ENCODE data around the gene SIMC1. TPM values are rescaled to one million over a fixed set of nuclear protein-coding genes. Genes with fewer than 3 reads are reported as not detected.
"Not testable (repeated sequence)": the region's sequence is repeated elsewhere in the genome, so short reads cannot be mapped to it uniquely, and the experiment has no call there.

The SIMC1 gene
- total RNA-seq, 1 experiment from 2014 or later: 17.7 TPM

- Histone ChIP-seq H3K27me3 (ENCODE audit: insufficient read depth, low read length) (no peaks in the 10 kb centered on the region; the same call in 1 of the 2 replicates), H4K8ac (replicated peaks; ENCODE audit: insufficient read length, low read depth, low read length) (no peak overlapping the region), H3K56ac (ENCODE audit: insufficient read length, low read depth, low read length) (no peak overlapping the region), H3K23me2 (ENCODE audit: insufficient read length, low read depth, low read length, poor library complexity, severe bottlenecking) (no peaks in the 10 kb centered on the region), H3K9ac (ENCODE audit: extremely low read depth, insufficient read length, low read length) (no peak overlapping the region), H3K18ac (ENCODE audit: insufficient read length, low read depth, low read length) (no peak overlapping the region), H2BK120ac (ENCODE audit: low read depth, low read length, poor library complexity, severe bottlenecking) (no peak overlapping the region), H2AK5ac (ENCODE audit: insufficient read length, low read length) (no peak overlapping the region), H3K4ac (ENCODE audit: low read depth, low read length) (no peak overlapping the region), H3K9me3 (ENCODE audit: control insufficient read depth, low read depth, low read length) (no peaks in the 10 kb centered on the region), H4K20me1 (ENCODE audit: control insufficient read depth, insufficient read depth, insufficient read length) (no peaks in the 10 kb centered on the region), H2BK12ac (ENCODE audit: insufficient read length, low read depth, low read length) (no peak overlapping the region), H2BK20ac (ENCODE audit: low read depth, low read length, poor library complexity, severe bottlenecking) (no peak overlapping the region), H4K5ac (ENCODE audit: insufficient read length, low read depth, low read length) (no peak overlapping the region), H3K79me1 (ENCODE audit: insufficient read depth, low read depth, low read length, poor library complexity, severe bottlenecking) (no peaks in the 10 kb centered on the region), H2AFZ (ENCODE audit: low read length) (no peak overlapping the region), H3K4me1 (ENCODE audit: insufficient read depth, low read length) (no peaks in the 10 kb centered on the region), H3K14ac (ENCODE audit: insufficient read depth, low read length) (no peak overlapping the region), H3T11ph (ENCODE audit: low read length) (no peak overlapping the region), H3K23ac (ENCODE audit: insufficient read length, low read depth, low read length) (no peak overlapping the region), H3K79me2 (ENCODE audit: insufficient read depth, low read length) (no peaks in the 10 kb centered on the region), H4K91ac (ENCODE audit: insufficient read length, low read depth, low read length) (no peak overlapping the region), H2BK15ac (ENCODE audit: low read depth, low read length) (no peak overlapping the region), H3K27ac (ENCODE audit: insufficient read length, low read depth, low read length) (no peak overlapping the region), H3K4me2 (ENCODE audit: insufficient read depth, insufficient read length, low read length) (no peak overlapping the region), H2BK5ac (ENCODE audit: insufficient read length, low read length) (no peak overlapping the region)
- Mint-ChIP-seq H3K4me3 (no peak overlapping the region), H3K9me3 (no peaks in the 10 kb centered on the region), H3K27me3 (ENCODE audit: low read depth) (peaks cover 60% of the 10 kb centered on the region), H3K27ac (no peak overlapping the region), H3K4me1 (peaks cover 2 to 6% of the 10 kb centered on the region in 2 experiments; a peak in 2 of 4 replicates), H3K36me3 (ENCODE audit: insufficient read depth in 1 of 3, low read depth in 3 of 3) (no peaks in the 10 kb centered on the region)
- WGBS (ENCODE audit: extremely low coverage, insufficient read length, low lambda C conversion rate): no CpG with 5 or more reads among the region's 13 CpGs
- DNase-seq: no peak
- TF ChIP-seq, protein P1, sequence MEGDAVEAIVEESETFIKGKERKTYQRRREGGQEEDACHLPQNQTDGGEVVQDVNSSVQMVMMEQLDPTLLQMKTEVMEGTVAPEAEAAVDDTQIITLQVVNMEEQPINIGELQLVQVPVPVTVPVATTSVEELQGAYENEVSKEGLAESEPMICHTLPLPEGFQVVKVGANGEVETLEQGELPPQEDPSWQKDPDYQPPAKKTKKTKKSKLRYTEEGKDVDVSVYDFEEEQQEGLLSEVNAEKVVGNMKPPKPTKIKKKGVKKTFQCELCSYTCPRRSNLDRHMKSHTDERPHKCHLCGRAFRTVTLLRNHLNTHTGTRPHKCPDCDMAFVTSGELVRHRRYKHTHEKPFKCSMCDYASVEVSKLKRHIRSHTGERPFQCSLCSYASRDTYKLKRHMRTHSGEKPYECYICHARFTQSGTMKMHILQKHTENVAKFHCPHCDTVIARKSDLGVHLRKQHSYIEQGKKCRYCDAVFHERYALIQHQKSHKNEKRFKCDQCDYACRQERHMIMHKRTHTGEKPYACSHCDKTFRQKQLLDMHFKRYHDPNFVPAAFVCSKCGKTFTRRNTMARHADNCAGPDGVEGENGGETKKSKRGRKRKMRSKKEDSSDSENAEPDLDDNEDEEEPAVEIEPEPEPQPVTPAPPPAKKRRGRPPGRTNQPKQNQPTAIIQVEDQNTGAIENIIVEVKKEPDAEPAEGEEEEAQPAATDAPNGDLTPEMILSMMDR (conservative IDR thresholded peaks at IDR 0.05): no peak
Measured at GRCh38 chr5:176192094-176192721, 46.0 kb upstream of the SIMC1 start.

DNA sequence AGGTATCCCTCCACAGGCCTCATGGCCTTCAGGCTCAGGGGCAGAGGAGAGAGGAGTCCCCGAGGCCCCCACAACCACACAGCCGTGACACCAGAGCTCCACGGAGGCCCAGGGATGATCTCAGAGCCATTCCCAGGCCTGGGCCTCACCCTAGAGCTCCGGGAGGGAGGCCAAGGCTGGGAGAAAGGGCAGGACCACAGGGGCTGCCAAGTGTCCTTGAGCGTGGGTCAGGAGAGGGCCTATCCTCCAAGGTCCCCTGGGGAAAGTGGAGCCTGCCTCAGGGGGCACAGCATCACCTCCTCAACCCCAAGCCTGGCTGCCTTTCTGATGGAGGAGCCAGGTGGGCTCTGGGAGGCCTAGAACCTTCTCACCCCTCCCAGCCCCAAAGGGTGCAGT is 45.5 kb upstream of the SIMC1 start:
- H3K56ac ChIP-seq (ENCODE audit: insufficient read length, low read depth, low read length); H2AK5ac ChIP-seq (ENCODE audit: insufficient read length, low read length); H4K91ac ChIP-seq (ENCODE audit: insufficient read length, low read depth, low read length); H3T11ph ChIP-seq (ENCODE audit: low read length); DNase-seq; H2BK20ac ChIP-seq (ENCODE audit: low read depth, low read length, poor library complexity, severe bottlenecking); H3K27ac ChIP-seq (ENCODE audit: insufficient read length, low read depth, low read length); H3K36me3 Mint-ChIP-seq (ENCODE audit: insufficient read depth in 1 of 3, low read depth in 3 of 3); H3K27ac Mint-ChIP-seq; H3K9me3 ChIP-seq (ENCODE audit: control insufficient read depth, low read depth, low read length); H3K4ac ChIP-seq (ENCODE audit: low read depth, low read length); H3K23me2 ChIP-seq (ENCODE audit: insufficient read length, low read depth, low read length, poor library complexity, severe bottlenecking); H4K20me1 ChIP-seq (ENCODE audit: control insufficient read depth, insufficient read depth, insufficient read length); H2BK5ac ChIP-seq (ENCODE audit: insufficient read length, low read length); H2BK120ac ChIP-seq (ENCODE audit: low read depth, low read length, poor library complexity, severe bottlenecking); H3K79me1 ChIP-seq (ENCODE audit: insufficient read depth, low read depth, low read length, poor library complexity, severe bottlenecking); H2BK12ac ChIP-seq (ENCODE audit: insufficient read length, low read depth, low read length); H4K8ac ChIP-seq (replicated peaks; ENCODE audit: insufficient read length, low read depth, low read length); H2AFZ ChIP-seq (ENCODE audit: low read length); H3K4me2 ChIP-seq (ENCODE audit: insufficient read depth, insufficient read length, low read length); H3K4me1 ChIP-seq (ENCODE audit: insufficient read depth, low read length); H3K9ac ChIP-seq (ENCODE audit: extremely low read depth, insufficient read length, low read length); H4K5ac ChIP-seq (ENCODE audit: insufficient read length, low read depth, low read length); H3K18ac ChIP-seq (ENCODE audit: insufficient read length, low read depth, low read length); H3K14ac ChIP-seq (ENCODE audit: insufficient read depth, low read length); H3K9me3 Mint-ChIP-seq; H3K79me2 ChIP-seq (ENCODE audit: insufficient read depth, low read length); H2BK15ac ChIP-seq (ENCODE audit: low read depth, low read length); H3K4me3 Mint-ChIP-seq; H3K27me3 ChIP-seq (ENCODE audit: insufficient read depth, low read length); H3K23ac ChIP-seq (ENCODE audit: insufficient read length, low read depth, low read length): not testable (repeated sequence)
- no CpG with 5 or more reads among the region's 5 CpGs for WGBS (ENCODE audit: extremely low coverage, insufficient read length, low lambda C conversion rate)
- Mint-ChIP-seq H3K27me3 (ENCODE audit: low read depth) (peaks cover 65% of the 10 kb centered on the region), H3K4me1 (peaks cover 6 to 11% of the 10 kb centered on the region in 2 experiments; a peak in 2 of 4 replicates)
